ENCODE results near the gene SPINK13.

DNA sequence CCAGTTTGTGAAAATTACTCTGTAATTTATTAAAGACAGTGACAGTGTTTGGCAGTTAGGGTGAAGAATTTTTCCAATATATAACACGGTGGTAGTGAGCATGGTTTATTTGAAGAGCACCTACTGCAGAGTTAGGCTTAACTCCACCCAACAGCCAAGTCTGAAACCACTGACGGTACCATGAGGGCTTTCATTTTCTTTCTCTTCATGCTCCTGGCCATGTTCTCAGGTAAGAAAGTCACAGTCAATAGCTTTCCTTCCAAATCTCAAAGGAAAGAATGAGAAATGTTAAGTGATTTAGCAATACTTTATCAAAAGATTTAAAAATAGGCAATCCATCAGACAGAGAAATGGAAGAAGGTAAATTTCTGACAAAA lies 30.2 kb upstream of the SPINK13 start, which contains the start of gene MARCOL:
- TF ChIP-seq TAF1 (IDR thresholded peaks at IDR 0.05; ENCODE audit: low read depth) (no peak), EZH2 (IDR thresholded peaks at IDR 0.05; ENCODE audit: borderline replicate concordance, insufficient read depth, low read length, poor library complexity, severe bottlenecking) (no peak), POLR2AphosphoS5 (IDR thresholded peaks at IDR 0.05) (no peak)
- TF ChIP-seq, protein P1, sequence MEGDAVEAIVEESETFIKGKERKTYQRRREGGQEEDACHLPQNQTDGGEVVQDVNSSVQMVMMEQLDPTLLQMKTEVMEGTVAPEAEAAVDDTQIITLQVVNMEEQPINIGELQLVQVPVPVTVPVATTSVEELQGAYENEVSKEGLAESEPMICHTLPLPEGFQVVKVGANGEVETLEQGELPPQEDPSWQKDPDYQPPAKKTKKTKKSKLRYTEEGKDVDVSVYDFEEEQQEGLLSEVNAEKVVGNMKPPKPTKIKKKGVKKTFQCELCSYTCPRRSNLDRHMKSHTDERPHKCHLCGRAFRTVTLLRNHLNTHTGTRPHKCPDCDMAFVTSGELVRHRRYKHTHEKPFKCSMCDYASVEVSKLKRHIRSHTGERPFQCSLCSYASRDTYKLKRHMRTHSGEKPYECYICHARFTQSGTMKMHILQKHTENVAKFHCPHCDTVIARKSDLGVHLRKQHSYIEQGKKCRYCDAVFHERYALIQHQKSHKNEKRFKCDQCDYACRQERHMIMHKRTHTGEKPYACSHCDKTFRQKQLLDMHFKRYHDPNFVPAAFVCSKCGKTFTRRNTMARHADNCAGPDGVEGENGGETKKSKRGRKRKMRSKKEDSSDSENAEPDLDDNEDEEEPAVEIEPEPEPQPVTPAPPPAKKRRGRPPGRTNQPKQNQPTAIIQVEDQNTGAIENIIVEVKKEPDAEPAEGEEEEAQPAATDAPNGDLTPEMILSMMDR (IDR thresholded peaks at IDR 0.05; ENCODE audit: poor library complexity, severe bottlenecking), result no peak
